Measurements from ENCODE around the gene ENPP7. TPM values are rescaled to one million over a fixed set of nuclear protein-coding genes. Genes with fewer than 3 reads are reported as not detected.

Gene ENPP7
- total and polyA plus RNA-seq, 8 donors, result 0.05 to 0.15 (median 0.12) TPM; not detected in 3

- Histone ChIP-seq H3K27me3 (no peaks in the 10 kb centered on the region), H3K4me1 (no peaks in the 10 kb centered on the region), H3K36me3 (no peaks in the 10 kb centered on the region), H3K27ac (no peak overlapping the region), H3K4me3 (no peak overlapping the region), H3K9me3 (no peaks in the 10 kb centered on the region)
- intact Hi-C loops (cut with DNase I), result no loop called here
- ATAC-seq (no peak), DNase-seq (no peak), FAIRE-seq (no peak)
- no peak for TF ChIP-seq CTCF (IDR thresholded peaks at IDR 0.05)
- 67 to 83% methylated on average over 20 to 21 of the region's 21 CpGs for whole genome bisulfite sequencing, 2 donors
Measured at GRCh38 chr17:79690988-79691836, 39.5 kb upstream of the ENPP7 start.

- DNase-seq (no peak), ATAC-seq (no peak), FAIRE-seq (no peak)
- Histone ChIP-seq H3K36me3 (no peaks in the 10 kb centered on the region), H3K4me3 (no peak overlapping the region), H3K4me1 (no peaks in the 10 kb centered on the region), H3K9me3 (no peaks in the 10 kb centered on the region), H3K27me3 (no peaks in the 10 kb centered on the region), H3K27ac (no peak overlapping the region)
- no peak for TF ChIP-seq CTCF (IDR thresholded peaks at IDR 0.05)
- WGBS, 2 donors, result 56 to 63% methylated on average over 9 of the region's 9 CpGs
- intact Hi-C loops (cut with DNase I), result no loop called here
Measured at GRCh38 chr17:79691931-79692330, 38.8 kb upstream of the ENPP7 start.

DNA sequence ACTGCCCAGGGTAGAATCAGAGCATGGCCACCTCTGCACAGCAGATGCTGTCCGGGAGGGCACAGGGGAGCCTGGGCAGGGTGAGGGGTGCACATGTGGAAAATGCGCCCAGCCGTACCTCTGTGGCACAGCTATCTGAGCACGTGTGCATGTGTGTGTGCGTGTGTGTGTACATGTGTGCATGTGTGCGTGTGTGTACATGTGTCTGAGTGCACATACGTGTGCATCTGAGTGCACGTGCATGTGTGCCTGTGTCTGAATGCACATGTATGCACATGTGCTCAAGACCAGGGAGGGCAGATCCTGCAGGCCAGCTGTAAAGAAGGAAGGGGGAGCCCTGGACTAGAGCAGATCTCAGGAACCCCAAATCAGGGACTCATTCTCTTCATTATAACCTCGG, 37.3 kb upstream of the ENPP7 start:
- H3K27ac ChIP-seq, result no peak overlapping the region
- no peak overlapping the region for H3K4me3 ChIP-seq
- no peaks in the 10 kb centered on the region for H3K27me3 ChIP-seq
- intact Hi-C loops (cut with DNase I), result no loop called here
- H3K9me3 ChIP-seq, result no peaks in the 10 kb centered on the region
- no peaks in the 10 kb centered on the region for H3K36me3 ChIP-seq
- TF ChIP-seq CTCF (IDR thresholded peaks at IDR 0.05), result no peak
- DNase-seq (no peak), ATAC-seq (no peak), FAIRE-seq (no peak)
- no peaks in the 10 kb centered on the region for H3K4me1 ChIP-seq
- WGBS, 2 donors, result 53 to 57% methylated on average over 9 of the region's 9 CpGs

- intact Hi-C loops (cut with DNase I), result no loop called here
- Histone ChIP-seq H3K9me3 (no peaks in the 10 kb centered on the region), H3K4me3 (no peak overlapping the region), H3K36me3 (no peaks in the 10 kb centered on the region), H3K27ac (no peak overlapping the region), H3K27me3 (no peaks in the 10 kb centered on the region), H3K4me1 (no peaks in the 10 kb centered on the region)
- WGBS, 2 donors, result 58 to 66% methylated on average over 14 of the region's 14 CpGs
- no peak for TF ChIP-seq CTCF (IDR thresholded peaks at IDR 0.05)
- FAIRE-seq (no peak), ATAC-seq (no peak), DNase-seq (no peak)
Measured at GRCh38 chr17:79695293-79695790, 35.4 kb upstream of the ENPP7 start.

Data from pancreas (tissue), 10 donors.